GM21529 (cell line): ENCODE data around the gene P2RY1.

Experiments used
- ATAC-seq: cut with Tn5 transposase; IDR thresholded peaks from one replicate; pipeline ENCODE4 v1.9.1; 2021; ENCODE audit not compliant: unreplicated experiment

The P2RY1 gene, protein sequence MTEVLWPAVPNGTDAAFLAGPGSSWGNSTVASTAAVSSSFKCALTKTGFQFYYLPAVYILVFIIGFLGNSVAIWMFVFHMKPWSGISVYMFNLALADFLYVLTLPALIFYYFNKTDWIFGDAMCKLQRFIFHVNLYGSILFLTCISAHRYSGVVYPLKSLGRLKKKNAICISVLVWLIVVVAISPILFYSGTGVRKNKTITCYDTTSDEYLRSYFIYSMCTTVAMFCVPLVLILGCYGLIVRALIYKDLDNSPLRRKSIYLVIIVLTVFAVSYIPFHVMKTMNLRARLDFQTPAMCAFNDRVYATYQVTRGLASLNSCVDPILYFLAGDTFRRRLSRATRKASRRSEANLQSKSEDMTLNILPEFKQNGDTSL

DNA sequence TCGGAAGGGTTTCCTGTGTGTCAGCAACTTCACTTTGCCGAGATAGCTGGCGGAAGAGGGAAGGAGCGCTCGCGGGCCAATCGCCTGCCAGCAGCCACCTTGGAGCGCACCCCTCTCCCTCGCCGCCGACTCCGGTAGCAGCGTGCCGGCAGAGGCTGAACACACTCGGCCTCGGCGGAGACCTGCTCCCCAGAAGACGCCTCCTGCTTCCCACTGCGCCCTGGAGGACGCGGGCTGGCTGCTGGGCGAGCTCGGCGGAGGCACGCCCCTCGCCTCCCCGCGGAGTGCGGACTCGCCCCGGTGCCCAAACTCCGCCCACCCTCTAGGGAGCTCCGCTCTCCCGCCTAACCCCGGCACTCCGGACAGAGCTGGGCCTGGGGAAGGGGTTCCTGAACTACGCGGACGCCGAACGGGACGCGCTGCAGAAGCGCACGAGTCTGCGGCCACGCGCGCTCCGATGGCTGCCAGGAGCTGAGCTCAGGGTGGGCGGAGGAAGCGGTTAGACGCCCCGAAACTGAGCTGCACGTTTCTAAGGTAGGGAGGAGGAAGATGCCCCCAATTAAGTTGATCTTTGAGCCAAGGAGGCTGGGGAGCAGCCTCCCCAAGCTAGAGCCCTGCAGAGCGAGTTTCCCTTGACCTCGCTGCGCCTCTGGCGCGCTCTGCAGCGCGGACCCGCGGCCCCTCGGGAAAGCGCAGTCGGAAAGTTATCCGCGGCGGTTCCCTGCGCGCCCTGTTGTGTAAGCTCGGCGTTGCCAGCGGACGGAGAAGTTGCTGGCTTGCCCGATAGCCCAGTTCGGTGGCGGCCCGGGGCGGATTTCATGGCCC lies at the start of gene P2RY1:
Gene P2RY1, plus strand, starts transcription at position 356 of the 825 bp plus-strand sequence. CDS start 652 bp downstream, outside the sequence.
- peak; percentile 79 for ATAC-seq

DNA sequence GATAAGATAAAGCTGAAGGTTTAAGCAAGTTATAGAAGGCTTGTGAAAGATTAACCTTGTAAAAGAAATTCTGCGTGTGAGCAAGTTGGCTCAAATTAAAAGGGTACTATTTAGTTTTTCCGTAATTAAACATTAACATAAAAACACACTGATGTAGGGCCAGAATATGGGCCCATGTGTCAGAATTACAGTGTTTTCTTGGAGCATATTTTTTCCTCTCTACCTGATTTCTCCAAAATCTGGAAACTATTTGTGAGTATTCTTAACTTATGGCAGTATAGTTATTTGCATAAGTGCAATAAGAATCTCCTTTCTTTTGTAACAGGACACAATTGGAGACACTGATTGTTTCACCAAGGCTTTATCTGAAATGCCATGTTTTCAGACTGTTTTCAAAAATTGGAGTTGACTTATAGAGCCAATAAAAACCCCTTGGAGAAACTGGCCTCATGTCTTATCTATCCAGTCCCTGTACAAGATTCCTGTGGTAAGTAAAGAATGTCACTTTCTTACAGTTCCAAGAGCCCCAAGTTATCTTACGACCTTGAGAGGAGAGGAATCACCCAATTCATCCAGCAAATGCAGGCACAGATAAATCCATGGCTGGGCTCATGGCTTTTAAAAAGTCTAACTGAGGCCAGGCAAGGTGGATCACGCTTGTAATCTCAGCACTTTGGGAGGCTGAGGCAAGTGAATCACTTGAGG lies 47.8 kb upstream of the P2RY1 start:
- ATAC-seq, result no peak

DNA sequence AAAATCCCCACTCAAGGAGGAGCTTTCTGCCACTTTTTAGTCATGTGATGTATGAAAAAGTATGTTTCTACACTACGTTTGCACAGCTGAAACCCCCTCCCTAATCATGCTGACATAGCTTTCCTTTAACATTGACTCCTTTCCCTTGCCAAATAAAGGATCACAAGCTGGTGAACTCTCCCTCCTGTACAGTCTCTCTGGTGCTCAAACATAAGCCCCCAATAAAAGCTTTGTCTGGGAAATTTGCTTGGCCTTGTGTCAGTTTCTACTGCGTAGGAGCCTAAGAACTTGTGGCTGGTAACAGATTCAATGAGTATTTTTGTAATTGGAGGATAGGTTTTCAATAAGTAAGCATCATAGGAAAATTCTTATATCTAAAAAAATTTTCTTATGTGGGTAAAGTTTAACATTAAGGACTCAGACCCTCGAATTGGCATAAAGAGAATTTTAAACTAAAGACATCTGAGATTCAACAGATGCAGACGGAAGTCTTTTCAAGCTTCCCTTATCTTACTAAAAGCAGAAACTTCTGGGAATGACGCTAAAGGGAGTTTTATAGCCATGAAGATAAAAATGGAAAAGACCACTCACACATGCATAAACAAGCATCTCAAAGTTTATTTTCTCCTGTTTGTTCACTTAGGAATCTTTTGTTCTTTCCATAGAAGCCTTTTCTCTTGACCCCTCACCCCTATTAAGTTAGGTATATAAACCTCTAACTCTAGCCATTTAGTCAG lies 44.1 kb upstream of the P2RY1 start:
- ATAC-seq, result no peak

DNA sequence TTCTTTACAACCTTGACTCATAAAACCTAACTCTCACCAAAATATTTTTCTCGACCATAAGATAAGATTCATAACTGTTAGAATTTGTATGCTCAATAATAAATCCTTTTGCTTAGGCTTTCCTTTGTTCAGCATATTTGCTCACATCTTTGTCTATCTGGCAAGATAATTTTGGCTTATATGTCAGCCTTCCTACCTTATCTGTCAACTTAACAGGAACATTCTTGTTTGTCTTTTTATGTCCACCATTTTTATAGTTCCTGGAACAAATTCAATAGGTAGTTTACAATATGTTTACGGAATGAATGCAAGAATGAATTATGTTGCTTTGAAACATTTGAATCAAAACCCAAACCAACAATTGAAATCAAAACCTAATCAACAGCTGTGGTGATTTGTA lies 41.0 kb upstream of the P2RY1 start:
- ATAC-seq, result no peak

DNA sequence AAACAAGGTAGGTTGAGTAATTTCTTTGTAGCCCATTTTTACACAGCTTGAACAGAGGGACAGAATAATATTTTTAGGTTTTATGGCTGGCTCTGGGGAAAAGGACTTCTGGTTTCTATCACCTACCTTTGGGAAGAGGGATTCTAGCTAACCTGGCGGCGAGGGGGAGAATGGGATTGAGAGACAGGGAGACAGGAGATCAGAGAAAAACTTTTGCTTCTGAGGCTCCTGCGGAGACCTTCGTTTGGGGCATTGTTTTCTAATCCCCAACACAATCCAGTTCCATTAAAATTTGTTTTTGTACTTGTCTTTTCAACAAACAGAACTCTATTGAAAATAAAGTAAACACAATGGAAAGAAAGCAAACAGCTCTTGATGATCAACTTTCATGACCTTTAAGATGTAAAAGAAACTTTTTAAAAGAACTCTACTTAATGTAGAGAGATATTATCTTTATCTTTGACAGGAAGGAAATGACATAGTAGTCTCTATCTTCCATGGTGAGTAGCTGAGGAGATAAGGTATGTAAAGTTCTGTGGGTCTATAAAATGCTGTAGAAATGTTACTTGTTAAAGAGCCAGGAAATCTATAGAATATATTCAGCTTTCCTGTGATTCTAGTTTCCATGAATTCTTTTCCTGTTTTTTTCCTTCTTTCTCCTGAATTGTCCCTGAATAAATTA lies 37.0 kb upstream of the P2RY1 start:
- ATAC-seq, result no peak

DNA sequence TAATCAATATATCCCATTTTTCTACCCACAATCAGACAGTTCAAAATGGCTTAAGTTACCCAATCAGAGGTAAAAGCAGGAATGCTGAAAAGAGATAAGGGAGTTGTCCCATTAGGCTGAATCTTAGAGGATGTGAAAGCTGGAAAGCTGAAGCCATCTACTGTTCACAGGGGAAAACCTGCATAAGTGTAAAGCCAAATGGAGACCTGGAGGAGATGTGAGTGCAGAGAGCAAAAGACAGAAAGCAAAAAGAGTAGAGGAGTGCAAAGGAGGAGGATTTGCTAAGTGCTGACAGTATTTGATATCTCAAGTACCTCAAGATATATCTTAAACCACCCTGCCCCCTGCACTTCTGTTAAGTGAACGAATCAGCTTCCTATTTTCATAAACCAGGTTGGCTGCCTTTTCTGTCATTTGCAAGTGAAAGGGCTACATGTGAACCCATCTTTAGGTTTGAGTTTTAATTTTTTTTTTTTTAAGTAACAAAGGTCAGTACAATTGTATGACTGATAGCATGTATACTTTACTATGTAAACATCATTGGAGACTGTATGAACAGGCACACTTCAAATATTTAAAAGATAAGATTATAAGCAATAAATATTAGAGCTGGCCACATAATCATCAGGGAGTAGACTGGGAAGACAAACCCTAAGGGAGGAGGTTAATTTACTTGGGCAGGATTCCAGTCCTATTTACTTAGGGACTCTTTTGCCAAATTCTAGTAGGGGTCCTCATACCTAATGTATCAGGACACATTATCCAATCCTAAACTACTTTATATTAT lies 22.8 kb upstream of the P2RY1 start:
- ATAC-seq, result no peak

DNA sequence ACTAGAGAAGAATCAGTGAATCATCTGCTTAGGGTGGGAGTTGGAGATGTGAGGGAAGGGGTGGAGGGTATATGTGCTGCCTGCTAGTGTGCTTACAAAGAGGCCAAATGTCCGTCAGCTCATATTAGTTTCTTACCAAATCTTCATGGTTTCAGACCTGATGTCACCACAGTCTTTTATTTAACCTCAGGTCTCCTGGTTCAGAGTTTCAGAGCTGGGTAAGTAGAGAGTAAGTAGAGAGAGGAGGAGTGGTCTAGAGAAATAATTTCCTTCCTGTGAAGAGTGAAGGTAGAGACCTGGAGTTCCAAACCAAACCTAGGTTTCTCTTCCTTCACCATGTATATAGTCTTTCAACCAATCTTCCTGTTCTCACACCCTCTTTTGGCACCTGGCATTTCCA lies 17.5 kb upstream of the P2RY1 start:
- ATAC-seq, result no peak

DNA sequence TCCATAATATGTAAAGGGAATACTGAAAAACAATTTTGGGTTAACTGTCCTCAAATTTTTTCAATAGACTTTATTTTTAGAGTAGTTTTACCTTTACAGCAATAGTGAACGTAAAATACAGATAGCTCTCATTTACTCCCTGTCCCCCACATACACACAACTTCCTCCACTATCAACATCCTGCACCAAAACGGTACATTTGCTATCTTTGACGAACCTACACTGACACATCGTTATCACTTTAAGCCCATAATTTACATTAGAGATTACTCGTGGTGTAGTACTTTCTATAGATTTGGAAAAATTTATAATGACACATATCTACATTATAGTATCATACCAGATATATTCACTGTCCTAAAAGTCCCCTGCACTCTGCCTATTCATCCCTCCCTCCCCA lies 16.9 kb upstream of the P2RY1 start:
- no peak for ATAC-seq

DNA sequence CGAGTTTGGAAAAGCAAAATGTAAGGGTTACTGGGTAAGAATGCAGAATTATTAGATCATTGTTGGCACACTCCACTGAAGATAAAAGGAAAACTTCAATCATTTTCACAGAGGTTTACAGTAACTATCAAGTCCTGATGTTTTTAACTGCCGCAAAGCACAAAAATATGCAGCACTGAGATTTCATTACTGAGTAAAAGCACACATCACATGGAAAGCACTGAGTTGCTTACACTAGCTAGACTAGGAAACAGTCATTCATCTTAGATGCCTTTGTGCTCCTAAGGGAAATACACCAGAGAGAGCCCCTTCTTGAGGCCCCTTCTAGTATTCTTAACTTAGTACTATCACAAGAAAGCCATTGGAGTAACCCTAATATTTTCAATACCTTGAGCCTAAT lies 11.8 kb upstream of the P2RY1 start:
- no peak for ATAC-seq

DNA sequence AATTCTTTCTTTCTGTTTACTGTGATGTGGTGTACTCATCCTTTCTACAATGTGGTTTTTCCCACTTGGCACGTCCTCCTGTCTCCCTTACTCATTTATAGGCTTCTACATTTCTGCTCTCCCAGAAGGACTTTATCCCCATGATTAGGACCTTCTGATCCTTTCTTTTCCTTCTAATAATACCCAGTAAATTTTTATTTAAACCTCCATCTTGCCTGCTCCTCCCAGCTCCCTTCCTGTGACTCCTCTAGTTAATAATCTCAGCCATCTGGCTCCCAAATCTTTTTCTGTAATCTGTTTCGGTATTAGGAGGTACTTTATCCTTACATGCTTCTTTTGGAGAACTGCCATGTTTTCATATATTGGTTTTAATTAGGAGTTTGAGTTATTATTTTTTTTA lies 11.2 kb upstream of the P2RY1 start:
- ATAC-seq, result no peak

DNA sequence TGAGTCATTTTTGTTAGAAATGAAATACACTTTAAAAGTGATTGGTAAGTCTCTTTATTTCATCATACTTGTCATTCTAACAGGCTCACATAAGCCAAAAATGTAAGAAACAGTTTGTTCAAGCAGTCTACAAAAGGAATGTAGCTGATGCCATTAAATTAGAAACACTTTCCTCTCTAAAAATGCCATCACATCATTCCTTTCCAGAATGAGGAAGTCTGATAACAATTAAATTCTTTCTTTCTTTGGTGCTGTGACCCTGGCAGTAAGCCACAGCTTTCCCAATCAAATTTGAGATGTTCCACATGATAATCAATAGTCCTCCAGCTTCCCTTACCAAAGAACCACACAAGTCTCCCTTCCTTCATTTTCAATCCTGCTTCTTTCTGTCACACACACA lies 9.4 kb upstream of the P2RY1 start:
- no peak for ATAC-seq

DNA sequence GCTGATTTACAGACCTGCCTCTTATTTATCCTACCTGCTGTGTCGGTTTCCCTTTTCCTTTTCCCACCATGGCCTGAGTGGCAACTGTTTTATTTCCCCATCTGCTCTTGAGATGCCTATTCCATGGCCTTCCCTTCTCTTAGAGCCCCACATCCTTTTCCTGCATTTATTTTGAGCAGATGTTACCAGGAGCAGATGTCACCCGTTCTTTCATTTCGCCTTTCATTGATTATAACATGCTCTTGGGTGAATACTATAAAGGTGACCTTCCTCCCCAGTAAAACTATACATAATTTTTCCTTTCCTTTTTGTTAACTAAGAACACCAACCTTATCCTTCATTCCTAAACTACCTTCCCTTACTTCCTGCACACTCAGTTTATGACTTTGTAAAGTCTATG lies 8.5 kb upstream of the P2RY1 start:
- no peak for ATAC-seq

DNA sequence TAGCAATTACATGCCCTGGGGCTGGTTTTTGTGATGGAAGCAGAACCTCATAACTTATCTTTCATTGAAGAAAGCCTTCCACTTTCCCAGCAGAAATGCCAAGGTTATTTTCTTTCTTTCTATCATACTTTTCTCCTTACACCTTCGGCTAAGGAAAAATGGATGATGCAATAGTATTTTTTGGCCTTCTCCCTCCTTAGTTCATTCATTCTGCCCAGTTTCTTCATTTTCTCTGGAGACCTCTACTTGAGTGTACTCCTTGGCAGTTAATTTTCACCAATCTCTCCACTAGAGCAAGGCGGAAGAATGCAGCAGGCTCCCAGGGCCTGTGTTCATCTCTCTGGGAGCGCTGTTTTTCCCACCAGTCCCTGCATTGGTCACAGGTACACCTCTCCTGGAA lies 7.6 kb upstream of the P2RY1 start:
- ATAC-seq, result no peak

DNA sequence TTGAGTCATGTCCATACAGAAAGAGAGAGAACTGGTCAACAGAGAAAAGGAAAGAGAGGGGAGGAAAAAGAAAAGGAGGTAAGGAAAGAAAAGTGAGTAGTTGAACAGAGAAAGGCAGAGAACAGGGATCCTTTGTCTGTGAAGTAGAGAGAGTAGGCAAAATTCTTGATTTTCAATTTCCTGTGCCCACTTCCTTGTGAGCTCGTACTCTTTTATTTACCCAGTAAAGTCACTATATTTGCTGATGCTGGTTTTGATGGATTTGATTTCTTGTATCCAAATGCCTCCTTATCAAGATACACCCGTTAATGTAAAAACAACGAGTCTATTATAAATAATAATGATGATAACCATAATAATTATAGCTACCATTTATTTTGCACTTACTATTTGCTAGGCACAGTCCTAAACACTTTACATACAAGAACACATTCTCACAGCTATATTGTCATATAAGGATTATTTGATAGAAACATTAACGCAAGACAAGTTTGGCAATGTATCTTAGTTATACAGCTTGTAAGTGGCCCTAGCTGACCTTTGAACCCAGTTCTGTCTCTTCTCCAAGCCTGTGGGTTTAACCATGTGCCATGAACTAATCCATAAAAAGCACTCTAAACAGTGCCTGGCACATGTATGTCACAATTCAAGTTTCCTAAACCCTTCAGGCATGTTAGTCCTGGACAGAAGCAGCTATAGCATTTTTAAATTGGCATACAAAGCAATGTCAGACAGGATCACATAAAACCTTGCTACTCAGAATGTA lies 6.7 kb upstream of the P2RY1 start:
- ATAC-seq, result no peak

DNA sequence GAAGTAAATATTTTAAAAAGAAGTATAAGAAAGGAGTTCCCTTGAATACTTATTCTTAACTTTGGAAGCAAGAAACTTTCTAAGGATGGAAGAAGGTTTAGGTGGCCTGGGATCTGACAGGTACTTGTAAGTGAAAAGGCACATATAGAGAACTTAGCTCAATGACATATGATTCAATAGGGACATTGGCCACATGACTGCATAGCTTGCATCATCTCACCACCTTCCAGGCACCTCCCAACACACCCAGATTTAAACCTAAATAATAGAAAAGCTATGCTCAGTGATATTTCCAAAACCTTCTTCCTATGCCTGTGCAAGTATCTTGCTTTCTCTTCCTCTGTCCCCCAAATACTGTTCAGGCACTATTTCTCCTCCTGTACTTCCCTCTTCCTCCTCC lies 4.7 kb upstream of the P2RY1 start:
- ATAC-seq, result no peak

DNA sequence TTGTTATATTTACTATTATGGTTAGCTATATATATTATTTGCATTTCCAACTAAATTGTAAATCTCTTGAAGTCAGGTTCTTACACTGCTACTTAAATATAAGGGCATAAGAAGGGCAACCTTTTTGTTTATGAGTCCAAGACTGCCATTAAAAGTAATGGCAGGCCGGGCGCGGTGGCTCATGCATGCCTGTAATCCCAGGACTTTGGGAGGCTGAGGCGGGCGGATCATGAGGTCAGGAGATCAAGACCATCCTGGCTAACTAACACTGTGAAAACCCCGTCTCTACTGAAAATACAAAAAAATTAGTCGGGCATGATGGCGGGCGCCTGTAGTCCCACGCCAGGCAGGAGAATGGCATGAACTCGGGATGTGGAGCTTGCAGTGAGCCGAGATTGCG lies 2.9 kb upstream of the P2RY1 start:
- no peak for ATAC-seq

DNA sequence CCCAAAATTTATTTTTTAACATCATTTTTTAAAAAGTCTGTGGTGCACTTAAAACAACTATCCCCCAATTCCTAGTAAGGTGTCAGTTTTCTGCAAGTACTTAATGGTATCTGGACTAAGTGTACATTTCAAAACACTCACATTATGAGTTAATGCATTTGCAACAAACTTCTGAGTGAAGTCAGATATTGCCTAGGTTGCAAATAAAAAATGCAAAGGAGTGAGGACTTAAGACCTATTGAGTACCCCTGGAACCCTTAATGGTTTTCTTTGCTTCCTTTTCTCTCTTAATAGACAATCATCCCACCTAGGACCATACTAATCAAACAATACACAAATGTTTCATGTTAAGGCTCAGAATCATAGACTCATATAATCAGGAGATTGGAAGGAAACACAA lies 1.8 kb upstream of the P2RY1 start:
- no peak for ATAC-seq

DNA sequence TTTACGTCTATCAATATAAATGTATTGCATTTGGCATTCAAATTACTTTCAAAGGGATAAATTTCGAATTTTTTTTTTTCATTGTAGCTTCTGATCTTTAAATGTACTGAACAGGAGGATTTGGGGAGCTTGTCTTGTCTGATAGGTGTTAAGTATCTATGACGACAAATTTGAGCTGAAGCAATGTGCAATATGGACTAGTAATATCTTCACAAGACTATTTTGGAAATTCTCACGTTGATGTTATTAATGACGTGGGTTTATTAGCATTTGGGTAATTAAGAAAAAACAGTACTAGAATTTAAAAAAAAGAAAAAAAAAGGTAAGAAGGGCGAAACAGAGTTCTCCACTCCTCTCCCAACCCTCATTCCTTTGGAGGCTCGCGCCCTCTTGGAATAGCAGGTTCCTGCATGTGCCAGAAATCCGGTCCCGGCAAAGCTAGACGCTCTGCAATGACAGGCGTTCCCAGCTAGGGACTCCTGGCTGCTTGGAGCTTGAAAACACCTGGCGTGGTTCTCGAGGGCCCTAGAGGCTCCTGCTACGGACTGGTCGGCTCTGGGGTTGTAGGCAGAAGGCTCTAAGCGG lies 648 bp upstream of the P2RY1 start:
- ATAC-seq, result no peak
